ENCODE measurements around the gene IRF2BP1. TPM values are rescaled to one million over a fixed set of nuclear protein-coding genes. Genes with fewer than 3 reads are reported as not detected.

IRF2BP1 gene
- total and polyA plus RNA-seq, 2 of the 13 experiments (the other 11 are each of a cell fraction or from before 2014, with no cell fraction given): 4.3 to 14.3 TPM

GRCh38 chr19:45862564-45863334 lies 23.2 kb downstream of the IRF2BP1 start, which contains the start of gene SYMPK (continued):
- TF ChIP-seq ARID4A (CRISPR knock-in tag; IDR thresholded peaks at IDR 0.05; ENCODE audit: borderline replicate concordance) (peak; percentile 80; the same call in 1 of the 2 replicates), PBX3 (CRISPR knock-in tag; IDR thresholded peaks at IDR 0.05; ENCODE audit: borderline replicate concordance) (no peak), SMAD1 (CRISPR knock-in tag; IDR thresholded peaks at IDR 0.05; ENCODE audit: borderline replicate concordance, low read depth) (peak; percentile 90; the same call in 1 of the 2 replicates), SIN3A (IDR thresholded peaks at IDR 0.05; ENCODE audit: borderline replicate concordance, low read depth, low read length) (no peak), FOSL1 (CRISPR knock-in tag; IDR thresholded peaks at IDR 0.05; ENCODE audit: borderline replicate concordance) (no peak), SRSF9 (IDR thresholded peaks at IDR 0.05; ENCODE audit: borderline replicate concordance, insufficient read depth, low read depth, low read length, poor library complexity, severe bottlenecking) (no peak), ZMYM2 (CRISPR knock-in tag; IDR thresholded peaks at IDR 0.05) (no peak), KDM1A (CRISPR knock-in tag; IDR thresholded peaks at IDR 0.05) (no peak), ZBTB44 (CRISPR knock-in tag; IDR thresholded peaks at IDR 0.05) (no peak; the same call in 1 of the 2 replicates), PBX2 (CRISPR knock-in tag; IDR thresholded peaks at IDR 0.05) (no peak), KLF16 (CRISPR knock-in tag; IDR thresholded peaks at IDR 0.05) (peak in 1 of 2 experiments; percentile 65; a peak in 1 of 4 replicates), FUBP1 (CRISPR knock-in tag; IDR thresholded peaks at IDR 0.05; ENCODE audit: borderline replicate concordance) (no peak), JUND (CRISPR knock-in tag; IDR thresholded peaks at IDR 0.05) (no peak), ZNF619 (CRISPR knock-in tag; IDR thresholded peaks at IDR 0.05) (peak; percentile 67; the same call in 1 of the 2 replicates), SP140L (CRISPR knock-in tag; IDR thresholded peaks at IDR 0.05; ENCODE audit: borderline replicate concordance) (no peak)

All from HepG2 (cell line).